ENCODE data around the gene ADGRB3.
"Not testable (repeated sequence)": the region's sequence is repeated elsewhere in the genome, so short reads cannot be mapped to it uniquely, and the experiment has no call there.

ADGRB3 gene

DNA sequence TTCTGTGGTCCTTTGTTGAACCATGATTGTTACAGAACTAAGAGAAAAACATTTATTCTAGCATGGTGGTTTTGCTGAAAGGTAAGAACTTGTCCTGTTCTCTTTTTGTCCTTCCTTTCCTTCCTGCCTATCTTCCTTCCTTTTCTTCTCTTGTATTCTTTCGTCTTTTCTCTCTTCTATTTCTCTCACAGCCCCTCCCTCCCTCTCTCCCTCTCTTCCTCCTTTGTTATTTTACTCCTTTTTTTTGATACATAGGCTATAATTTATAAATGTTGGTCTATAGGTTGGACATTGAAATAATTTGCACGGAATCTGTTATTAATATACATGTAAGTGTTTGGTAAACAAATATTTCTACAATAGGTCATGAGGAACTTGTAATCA is 18.6 kb downstream of the ADGRB3 start:
- no peak for DNase-seq (ENCODE audit: low read depth)
- TF ChIP-seq, protein P1, sequence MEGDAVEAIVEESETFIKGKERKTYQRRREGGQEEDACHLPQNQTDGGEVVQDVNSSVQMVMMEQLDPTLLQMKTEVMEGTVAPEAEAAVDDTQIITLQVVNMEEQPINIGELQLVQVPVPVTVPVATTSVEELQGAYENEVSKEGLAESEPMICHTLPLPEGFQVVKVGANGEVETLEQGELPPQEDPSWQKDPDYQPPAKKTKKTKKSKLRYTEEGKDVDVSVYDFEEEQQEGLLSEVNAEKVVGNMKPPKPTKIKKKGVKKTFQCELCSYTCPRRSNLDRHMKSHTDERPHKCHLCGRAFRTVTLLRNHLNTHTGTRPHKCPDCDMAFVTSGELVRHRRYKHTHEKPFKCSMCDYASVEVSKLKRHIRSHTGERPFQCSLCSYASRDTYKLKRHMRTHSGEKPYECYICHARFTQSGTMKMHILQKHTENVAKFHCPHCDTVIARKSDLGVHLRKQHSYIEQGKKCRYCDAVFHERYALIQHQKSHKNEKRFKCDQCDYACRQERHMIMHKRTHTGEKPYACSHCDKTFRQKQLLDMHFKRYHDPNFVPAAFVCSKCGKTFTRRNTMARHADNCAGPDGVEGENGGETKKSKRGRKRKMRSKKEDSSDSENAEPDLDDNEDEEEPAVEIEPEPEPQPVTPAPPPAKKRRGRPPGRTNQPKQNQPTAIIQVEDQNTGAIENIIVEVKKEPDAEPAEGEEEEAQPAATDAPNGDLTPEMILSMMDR (IDR thresholded peaks at IDR 0.05; ENCODE audit: insufficient read depth, low read depth, low read length, missing control alignments) = no peak
- no peak overlapping the region for H3K4me3 ChIP-seq (ENCODE audit: low read length)

DNA sequence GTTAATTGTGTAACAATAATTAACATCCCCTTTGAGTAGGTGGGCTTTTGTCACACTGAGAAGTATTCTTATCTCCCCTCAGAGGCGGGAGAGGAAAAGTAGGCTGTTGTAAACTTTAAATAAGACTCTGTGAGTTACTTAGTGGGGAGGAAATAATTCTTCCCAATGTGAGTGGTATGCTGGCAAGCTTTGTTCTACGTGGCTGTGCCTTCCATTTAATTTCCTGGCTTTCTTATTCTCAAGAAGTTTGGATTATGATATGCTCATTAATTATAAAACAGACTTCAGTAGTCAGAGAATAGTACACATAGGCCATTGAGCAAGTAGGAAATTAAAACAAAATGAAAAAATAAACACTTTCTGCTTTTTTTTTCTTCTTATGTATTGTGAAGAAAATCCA is 19.1 kb downstream of the ADGRB3 start:
- TF ChIP-seq, protein P1 (IDR thresholded peaks at IDR 0.05; ENCODE audit: insufficient read depth, low read depth, low read length, missing control alignments) = no peak
- H3K4me3 ChIP-seq (ENCODE audit: low read length) = no peak overlapping the region
- no peak for DNase-seq (ENCODE audit: low read depth)

DNA sequence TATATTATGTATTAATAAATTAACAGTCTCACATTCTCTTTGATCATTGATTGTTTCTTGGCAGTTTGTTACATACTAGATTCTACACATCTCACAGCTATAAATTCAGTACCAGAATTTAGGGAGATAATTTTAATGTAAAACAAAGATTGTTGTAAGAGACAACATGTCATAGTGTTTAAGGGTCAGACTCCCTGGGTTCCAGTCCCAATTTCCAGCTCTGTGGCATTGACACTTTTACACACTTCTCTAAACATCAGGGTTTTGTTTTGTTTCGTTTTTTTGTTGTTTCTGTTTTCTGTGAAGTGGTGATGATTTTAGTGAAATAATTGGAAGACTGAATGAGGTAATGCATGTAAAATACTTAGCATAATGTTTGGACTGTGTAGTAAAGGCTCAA is 19.9 kb downstream of the ADGRB3 start:
- TF ChIP-seq, protein P1 (IDR thresholded peaks at IDR 0.05; ENCODE audit: insufficient read depth, low read depth, low read length, missing control alignments) = no peak
- no peak for DNase-seq (ENCODE audit: low read depth)
- no peak overlapping the region for H3K4me3 ChIP-seq (ENCODE audit: low read length)

DNA sequence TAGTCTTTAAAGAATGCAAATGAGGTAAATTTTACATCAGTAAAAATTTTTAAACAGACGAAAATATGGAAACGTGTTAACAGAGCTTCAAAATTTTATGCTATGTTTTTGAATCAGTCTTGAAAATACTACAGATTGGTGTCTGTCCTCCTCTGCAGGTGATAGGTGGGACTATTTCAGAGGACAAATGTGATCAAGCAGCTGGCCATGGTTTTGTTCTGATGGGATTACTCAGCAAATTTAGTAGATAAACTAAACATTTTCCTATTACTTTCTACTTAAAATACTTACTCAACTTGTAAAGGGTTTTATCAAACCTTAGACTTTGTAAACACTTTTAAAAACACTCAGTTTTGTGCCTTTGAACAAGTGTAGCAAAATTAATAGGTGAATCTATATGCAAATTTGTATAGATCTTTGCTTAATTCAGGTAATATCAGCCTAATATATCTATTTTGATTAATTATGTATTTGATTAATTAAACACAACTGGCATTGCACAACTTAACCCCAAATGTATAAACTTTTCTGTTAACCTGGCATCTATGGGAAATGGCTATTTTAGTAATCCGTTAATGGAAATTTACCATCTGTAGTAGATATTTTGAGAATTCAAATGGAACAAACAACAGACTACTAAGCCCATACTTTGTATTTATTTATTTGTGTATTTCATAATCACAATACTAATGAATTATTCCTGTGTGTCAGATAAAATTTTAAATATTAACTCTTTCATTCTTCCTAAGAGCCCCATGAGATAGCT is 22.5 kb downstream of the ADGRB3 start:
- TF ChIP-seq, protein P1 (IDR thresholded peaks at IDR 0.05; ENCODE audit: insufficient read depth, low read depth, low read length, missing control alignments) = no peak
- H3K4me3 ChIP-seq (ENCODE audit: low read length) = no peak overlapping the region
- DNase-seq (ENCODE audit: low read depth) = no peak

DNA sequence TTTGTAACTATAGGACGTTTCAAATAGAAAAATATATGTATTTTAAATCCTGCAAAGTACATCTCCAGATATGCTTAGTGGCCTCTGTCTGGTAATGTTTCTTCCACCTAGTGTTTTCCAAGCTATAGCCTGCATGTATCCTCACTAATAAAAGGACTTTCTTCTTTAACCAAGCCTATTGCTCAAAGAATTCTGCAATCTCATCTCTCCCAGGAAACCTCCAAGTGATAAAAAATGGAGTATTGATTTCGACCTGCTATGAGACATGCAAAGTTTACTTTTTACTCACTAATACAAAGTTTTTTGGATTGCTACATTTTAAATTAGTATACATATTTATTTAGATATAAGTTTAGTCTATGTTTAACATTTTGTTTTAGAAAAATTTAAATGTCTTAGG is 23.3 kb downstream of the ADGRB3 start:
- no peak overlapping the region for H3K4me3 ChIP-seq (ENCODE audit: low read length)
- DNase-seq (ENCODE audit: low read depth) = no peak
- TF ChIP-seq, protein P1 (IDR thresholded peaks at IDR 0.05; ENCODE audit: insufficient read depth, low read depth, low read length, missing control alignments) = no peak

DNA sequence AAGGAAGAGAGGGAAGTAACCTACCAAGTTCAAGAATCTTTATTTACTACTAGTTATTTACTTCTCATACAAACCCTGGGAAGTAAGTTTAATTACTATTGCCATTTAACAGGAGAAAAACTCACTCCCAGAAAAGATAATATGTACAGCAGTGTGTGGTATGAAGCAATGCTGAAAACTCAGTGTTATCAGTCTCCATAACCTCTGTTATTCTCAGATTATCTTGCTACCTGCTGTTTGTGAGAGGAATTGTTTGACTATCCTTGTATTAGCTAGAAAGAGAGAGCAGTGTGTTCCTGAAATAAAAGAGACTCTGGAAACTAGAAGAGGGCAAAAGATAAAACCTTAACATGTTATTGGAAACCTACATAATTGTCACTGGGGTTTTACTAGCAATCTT is 38.2 kb downstream of the ADGRB3 start:
- TF ChIP-seq, protein P1 (IDR thresholded peaks at IDR 0.05; ENCODE audit: insufficient read depth, low read depth, low read length, missing control alignments) = no peak
- DNase-seq (ENCODE audit: low read depth) = no peak
- H3K4me3 ChIP-seq (ENCODE audit: low read length) = no peak overlapping the region

DNA sequence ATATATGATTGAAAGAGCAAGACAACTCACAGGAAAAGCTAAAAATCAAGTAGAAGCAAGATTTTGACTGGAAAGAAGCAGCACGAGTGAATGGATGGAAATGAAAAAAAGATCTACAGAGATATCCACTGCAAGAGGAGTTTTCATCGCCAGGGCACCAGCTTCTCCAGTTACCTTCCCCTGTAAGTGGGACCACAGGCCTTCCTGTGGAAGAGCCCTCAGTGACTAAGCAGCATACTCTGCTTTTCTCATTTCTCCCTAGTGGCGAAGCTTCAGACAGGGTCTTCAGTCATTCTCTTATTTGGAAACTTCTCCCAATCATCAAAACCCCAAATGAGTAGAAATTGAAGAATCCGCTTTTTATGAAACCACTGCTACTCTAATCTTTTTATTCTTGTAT is 40.5 kb downstream of the ADGRB3 start:
- no peak overlapping the region for H3K4me3 ChIP-seq (ENCODE audit: low read length)
- DNase-seq (ENCODE audit: low read depth) = no peak
- TF ChIP-seq, protein P1 (IDR thresholded peaks at IDR 0.05; ENCODE audit: insufficient read depth, low read depth, low read length, missing control alignments) = no peak

DNA sequence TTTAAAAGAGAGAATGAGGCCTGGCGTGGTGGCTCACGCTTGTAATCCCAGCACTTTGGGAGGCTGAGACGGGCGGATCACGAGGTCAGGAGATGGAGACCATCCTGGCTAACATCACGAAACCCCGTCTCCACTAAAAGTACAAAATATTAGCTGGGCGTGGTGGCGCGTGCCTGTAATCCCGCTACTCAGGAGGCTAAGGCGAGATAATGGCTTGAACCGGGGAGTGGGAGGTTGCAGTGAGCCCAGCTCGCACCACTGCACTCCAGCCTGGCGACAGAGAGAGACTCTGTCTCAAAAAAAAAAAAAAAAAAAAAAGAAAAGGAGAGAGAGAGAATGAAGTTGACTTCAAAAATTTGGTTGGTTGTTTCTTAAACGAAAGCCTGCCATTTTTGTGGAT is 41.0 kb downstream of the ADGRB3 start:
- H3K4me3 ChIP-seq (ENCODE audit: low read length); DNase-seq (ENCODE audit: low read depth): not testable (repeated sequence)

Measured in epithelial cell of esophagus (primary cell).